ENCODE data around the gene GALNT18.

DNA sequence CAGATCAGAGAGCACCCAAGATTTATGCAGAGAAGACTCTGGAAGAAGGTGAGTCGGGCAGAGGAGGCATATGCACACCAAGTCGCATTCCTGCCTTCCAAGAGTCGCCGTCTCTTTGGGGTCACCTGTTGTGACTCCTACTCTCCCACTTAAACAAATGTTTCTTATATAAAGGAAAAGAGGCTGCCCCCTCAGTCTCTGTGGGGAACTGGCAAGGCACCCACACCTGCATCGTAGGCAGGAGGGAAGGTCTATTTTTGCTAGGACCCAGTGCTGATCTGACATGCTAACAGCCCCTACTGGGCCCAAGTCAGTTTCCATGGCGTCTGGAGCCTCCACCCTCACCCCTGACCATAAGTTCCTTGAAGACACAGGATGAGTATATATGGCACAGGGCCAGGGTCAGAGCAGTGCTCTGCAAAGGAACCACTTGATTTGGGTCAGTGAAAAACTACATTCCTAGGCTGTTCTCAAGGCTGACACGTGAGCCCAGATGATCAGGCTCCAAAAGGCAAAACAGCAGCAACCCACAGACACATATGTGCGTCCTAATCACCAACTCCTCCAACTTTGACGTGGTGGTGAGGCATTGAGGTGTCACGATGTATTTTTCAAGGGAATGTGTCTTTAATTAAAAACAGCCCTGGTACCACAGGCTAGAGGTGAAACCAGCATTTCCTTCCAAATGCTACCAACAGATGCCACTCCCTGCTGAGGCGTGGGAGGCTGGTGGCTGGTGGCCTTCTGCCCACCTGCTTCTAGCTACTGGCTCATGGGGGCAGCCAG, 213.2 kb downstream of the GALNT18 start:
- TF ChIP-seq, protein P1, sequence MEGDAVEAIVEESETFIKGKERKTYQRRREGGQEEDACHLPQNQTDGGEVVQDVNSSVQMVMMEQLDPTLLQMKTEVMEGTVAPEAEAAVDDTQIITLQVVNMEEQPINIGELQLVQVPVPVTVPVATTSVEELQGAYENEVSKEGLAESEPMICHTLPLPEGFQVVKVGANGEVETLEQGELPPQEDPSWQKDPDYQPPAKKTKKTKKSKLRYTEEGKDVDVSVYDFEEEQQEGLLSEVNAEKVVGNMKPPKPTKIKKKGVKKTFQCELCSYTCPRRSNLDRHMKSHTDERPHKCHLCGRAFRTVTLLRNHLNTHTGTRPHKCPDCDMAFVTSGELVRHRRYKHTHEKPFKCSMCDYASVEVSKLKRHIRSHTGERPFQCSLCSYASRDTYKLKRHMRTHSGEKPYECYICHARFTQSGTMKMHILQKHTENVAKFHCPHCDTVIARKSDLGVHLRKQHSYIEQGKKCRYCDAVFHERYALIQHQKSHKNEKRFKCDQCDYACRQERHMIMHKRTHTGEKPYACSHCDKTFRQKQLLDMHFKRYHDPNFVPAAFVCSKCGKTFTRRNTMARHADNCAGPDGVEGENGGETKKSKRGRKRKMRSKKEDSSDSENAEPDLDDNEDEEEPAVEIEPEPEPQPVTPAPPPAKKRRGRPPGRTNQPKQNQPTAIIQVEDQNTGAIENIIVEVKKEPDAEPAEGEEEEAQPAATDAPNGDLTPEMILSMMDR (conservative IDR thresholded peaks at IDR 0.05; ENCODE audit: low read depth, low read length): no peak
- TF ChIP-seq NFE2L2 (IDR thresholded peaks at IDR 0.05; ENCODE audit: low read depth, low read length): no peak
- TF ChIP-seq POLR2A (IDR thresholded peaks at IDR 0.05; ENCODE audit: low read depth, low read length): no peak
- TF ChIP-seq RAD21 (IDR thresholded peaks at IDR 0.05; ENCODE audit: low read length): no peak
- no peak for TF ChIP-seq RFX5 (IDR thresholded peaks at IDR 0.05; ENCODE audit: low read depth, low read length)
- no peak for TF ChIP-seq CHD1 (IDR thresholded peaks at IDR 0.05; ENCODE audit: low read depth, low read length)
- no peak for TF ChIP-seq FOS (IDR thresholded peaks at IDR 0.05; ENCODE audit: low read depth, low read length)
- no peak for TF ChIP-seq MAFK (IDR thresholded peaks at IDR 0.05; ENCODE audit: low read depth, low read length)
- TF ChIP-seq MXI1 (IDR thresholded peaks at IDR 0.05; ENCODE audit: borderline replicate concordance, low read depth, low read length): no peak

All from IMR-90 (cell line).